Esophagus muscularis mucosa (tissue), 4 donors: Measurements from ENCODE around the gene SMYD4.
A peak's percentile ranks its signal among the peaks of the same experiment; 100 is the strongest.

Experiments used
- EP300 ChIP-seq: sonication (generic); formaldehyde crosslinking; IDR thresholded peaks from one replicate; pipeline ENCODE4 v1.6.1; 2017; ENCODE audit warnings: antibody characterized with exemption
- POLR2AphosphoS5 ChIP-seq, 2 donors: sonication (generic); formaldehyde crosslinking; IDR thresholded peaks; one replicate each; pipeline ENCODE4 v1.6.1; 2017; ENCODE audit warnings: antibody characterized with exemption in 2 of 2
- TF ChIP-seq, protein P1 (sequence below), 3 experiments: fragments of 200-600 bp in 2 of 3; fragments of 450-650 bp in 1 of 3; sonication (generic) in 2 of 3; IDR thresholded peaks; one replicate each; pipeline ENCODE4 v1.5.1; 2017 to 2019; ENCODE audit warnings: antibody characterized with exemption in 3 of 3, mild to moderate bottlenecking in 2 of 3, moderate library complexity in 1 of 3

DNA sequence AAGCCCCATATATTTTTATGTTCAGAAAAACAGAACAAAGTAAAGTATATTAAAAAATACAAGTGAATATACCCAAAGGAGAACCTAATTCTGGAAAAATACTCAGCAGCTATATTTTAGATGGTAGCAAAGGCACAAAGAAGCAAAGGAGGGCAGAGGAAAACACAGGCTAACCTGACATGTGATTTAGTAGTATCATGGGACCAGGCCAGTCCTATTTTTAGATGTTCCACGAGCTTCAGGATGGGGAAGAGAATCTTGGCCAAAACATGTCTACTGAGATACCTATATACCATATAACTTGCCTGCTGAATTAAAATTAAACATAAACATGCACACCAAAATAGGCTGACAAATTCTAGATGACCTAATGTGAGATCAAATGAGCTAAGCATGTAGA lies 32.9 kb downstream of the SMYD4 start:
- TF ChIP-seq, protein P1, sequence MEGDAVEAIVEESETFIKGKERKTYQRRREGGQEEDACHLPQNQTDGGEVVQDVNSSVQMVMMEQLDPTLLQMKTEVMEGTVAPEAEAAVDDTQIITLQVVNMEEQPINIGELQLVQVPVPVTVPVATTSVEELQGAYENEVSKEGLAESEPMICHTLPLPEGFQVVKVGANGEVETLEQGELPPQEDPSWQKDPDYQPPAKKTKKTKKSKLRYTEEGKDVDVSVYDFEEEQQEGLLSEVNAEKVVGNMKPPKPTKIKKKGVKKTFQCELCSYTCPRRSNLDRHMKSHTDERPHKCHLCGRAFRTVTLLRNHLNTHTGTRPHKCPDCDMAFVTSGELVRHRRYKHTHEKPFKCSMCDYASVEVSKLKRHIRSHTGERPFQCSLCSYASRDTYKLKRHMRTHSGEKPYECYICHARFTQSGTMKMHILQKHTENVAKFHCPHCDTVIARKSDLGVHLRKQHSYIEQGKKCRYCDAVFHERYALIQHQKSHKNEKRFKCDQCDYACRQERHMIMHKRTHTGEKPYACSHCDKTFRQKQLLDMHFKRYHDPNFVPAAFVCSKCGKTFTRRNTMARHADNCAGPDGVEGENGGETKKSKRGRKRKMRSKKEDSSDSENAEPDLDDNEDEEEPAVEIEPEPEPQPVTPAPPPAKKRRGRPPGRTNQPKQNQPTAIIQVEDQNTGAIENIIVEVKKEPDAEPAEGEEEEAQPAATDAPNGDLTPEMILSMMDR (IDR thresholded peaks at IDR 0.05) = no peak
- TF ChIP-seq EP300 (no peak), POLR2AphosphoS5 (IDR thresholded peaks at IDR 0.05) (peak in 1 of 2 donors; percentile 78)
